GM23338 (cell line): ENCODE data around the gene SLC9A8. TPM values are rescaled to one million over a fixed set of nuclear protein-coding genes. Genes with fewer than 3 reads are reported as not detected.
"Not testable (repeated sequence)": the region's sequence is repeated elsewhere in the genome, so short reads cannot be mapped to it uniquely, and the experiment has no call there.

Experiments
- ATAC-seq: fragments of 200-7000 bp; cut with Tn5 transposase; 3 replicates; pipeline ENCODE4 v1.9.1; 2020
- DNase-seq: peaks from one replicate; pipeline ENCODE4 v3.0.0-alpha.2; 2015; ENCODE audit warnings: low spot score
- H2AFZ ChIP-seq: fragments of 200-600 bp; sonication (generic); 2 replicates; pipeline ENCODE4 v1.8.0; 2016; ENCODE audit warnings: antibody characterized with exemption, mild to moderate bottlenecking, moderate library complexity
- H3F3A ChIP-seq: fragments of 200-600 bp; sonication (generic); replicated peaks from 2 replicates; pipeline ENCODE4 v1.8.0; 2017; ENCODE audit warnings: antibody characterized with exemption, mixed run types, low read depth
- H3K27ac ChIP-seq: fragments of 200-600 bp; sonication (generic); 2 replicates; pipeline ENCODE4 v1.6.1; 2016; ENCODE audit warnings: low read depth
- H3K27me3 ChIP-seq: fragments of 200-600 bp; sonication (generic); 2 replicates; pipeline ENCODE4 v1.8.0; 2016; ENCODE audit warnings: mild to moderate bottlenecking, mixed run types, moderate library complexity; ENCODE audit not compliant: insufficient read depth
- H3K36me3 ChIP-seq: fragments of 200-600 bp; sonication (generic); 2 replicates; pipeline ENCODE4 v1.8.0; 2016; ENCODE audit warnings: mild to moderate bottlenecking; ENCODE audit not compliant: insufficient read depth
- H3K4me1 ChIP-seq: fragments of 200-600 bp; sonication (generic); 2 replicates; pipeline ENCODE4 v1.8.0; 2016; ENCODE audit warnings: mild to moderate bottlenecking, moderate library complexity; ENCODE audit not compliant: insufficient read depth
- H3K4me2 ChIP-seq: fragments of 200-600 bp; sonication (generic); 2 replicates; pipeline ENCODE4 v1.7.1; 2017; ENCODE audit warnings: mixed run types
- H3K4me3 ChIP-seq: fragments of 200-600 bp; sonication (generic); 2 replicates; pipeline ENCODE4 v1.6.1; 2016; ENCODE audit warnings: mixed run types
- H3K79me2 ChIP-seq: fragments of 200-600 bp; sonication (generic); replicated peaks from 2 replicates; pipeline ENCODE4 v1.8.0; 2017; ENCODE audit warnings: mild to moderate bottlenecking; ENCODE audit not compliant: insufficient read depth
- H3K9me2 ChIP-seq: fragments of 200-600 bp; sonication (generic); 2 replicates; pipeline ENCODE4 v1.8.0; 2017; ENCODE audit not compliant: insufficient read depth
- H4K20me1 ChIP-seq: fragments of 200-600 bp; sonication (generic); replicated peaks from 2 replicates; pipeline ENCODE4 v1.8.0; 2017; ENCODE audit warnings: mild to moderate bottlenecking; ENCODE audit not compliant: insufficient read depth
- H3K27ac Mint-ChIP-seq: 2 replicates; pipeline ENCODE4 v1.8.0; 2020; ENCODE audit warnings: inconsistent platforms, mild to moderate bottlenecking, moderate library complexity, mixed read lengths
- H3K27me3 Mint-ChIP-seq: 3 replicates; pipeline ENCODE4 v1.8.0; 2022; ENCODE audit warnings: low read depth, mild to moderate bottlenecking, moderate library complexity, mixed read lengths, inconsistent platforms; ENCODE audit not compliant: insufficient read depth, poor library complexity
- H3K36me3 Mint-ChIP-seq: 3 replicates; pipeline ENCODE4 v1.8.0; 2021; ENCODE audit warnings: low read depth, mild to moderate bottlenecking, inconsistent platforms, moderate library complexity, mixed read lengths
- H3K4me1 Mint-ChIP-seq: 3 replicates; pipeline ENCODE4 v1.8.0; 2020; ENCODE audit warnings: mild to moderate bottlenecking, inconsistent platforms, mixed read lengths
- H3K4me3 Mint-ChIP-seq: 3 replicates; pipeline ENCODE4 v1.8.0; 2021; ENCODE audit warnings: moderate library complexity, mild to moderate bottlenecking, inconsistent platforms, mixed read lengths
- H3K9me3 Mint-ChIP-seq: 3 replicates; pipeline ENCODE4 v1.8.0; 2020; ENCODE audit warnings: moderate library complexity, mild to moderate bottlenecking, inconsistent platforms, mixed read lengths
- CREB1 ChIP-seq: fragments of 250-450 bp; sonication (Bioruptor Pico); IDR thresholded peaks from 2 replicates; pipeline ENCODE4 v1.5.0; 2020; ENCODE audit warnings: low read depth, mild to moderate bottlenecking, moderate library complexity
- EZH2phosphoT487 ChIP-seq: fragments of 200-600 bp; sonication (generic); IDR thresholded peaks from one replicate; pipeline ENCODE4 v1.8.1; 2018; ENCODE audit warnings: antibody characterized with exemption; ENCODE audit not compliant: unreplicated experiment
- NANOG ChIP-seq: IDR thresholded peaks from 2 replicates; pipeline ENCODE4 v1.6.1; 2016; ENCODE audit warnings: antibody characterized with exemption, borderline replicate concordance
- polyA plus RNA-seq: library from polyadenylated mRNA; unstranded; fragments of >200 nt; fragmentation: Nextera tagmentation; extraction: Ambion mirVana; gene quantifications from 2 replicates; pipeline ENCODE4 v1.2.1, GENCODE V29; 2016
- total RNA-seq: library from RNA; depleted of rRNA; stranded (reverse); fragments of >200 nt; shearing (Covaris generic); gene quantifications from 2 replicates; pipeline ENCODE4 v1.2.3, GENCODE V29; 2014
- TF ChIP-seq, protein P1 (sequence below): IDR thresholded peaks from 2 replicates; pipeline ENCODE4 v1.6.1; 2016; ENCODE audit warnings: antibody characterized with exemption
- TF ChIP-seq, protein P2 (sequence below): fragments of 250-450 bp; sonication (Bioruptor Pico); IDR thresholded peaks from 2 replicates; pipeline ENCODE4 v1.5.0; 2020; ENCODE audit warnings: mild to moderate bottlenecking, moderate library complexity
- TF ChIP-seq, protein P3 (sequence below): IDR thresholded peaks from one replicate; pipeline ENCODE4 v1.6.1; 2018; ENCODE audit warnings: antibody characterized with exemption; ENCODE audit not compliant: unreplicated experiment

Gene SLC9A8
- total and polyA plus RNA-seq, 2 experiments from 2014 or later: 2.6 to 6.4 TPM

DNA sequence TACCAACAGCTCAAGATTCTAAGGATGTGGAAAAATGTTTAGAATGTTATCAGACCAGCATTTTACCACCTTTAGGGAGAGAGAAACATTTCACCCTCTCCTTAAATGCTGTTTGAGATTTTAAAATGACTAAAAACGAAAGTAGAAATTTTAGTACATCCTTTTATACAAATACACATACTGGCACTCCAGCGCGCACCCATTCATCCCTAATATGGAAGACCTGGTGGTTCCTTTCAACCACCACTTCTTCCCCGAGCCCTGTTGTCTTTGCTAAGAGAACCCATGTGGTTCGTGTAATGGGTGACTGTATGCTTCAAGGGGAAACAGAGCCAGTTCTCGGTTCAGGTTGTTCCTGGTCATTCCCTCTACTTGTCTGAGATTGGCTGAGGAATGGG, 81.4 kb downstream of the SLC9A8 start:
- Histone ChIP-seq H3K36me3 (no peaks in the 10 kb centered on the region), H3K4me2 (no peak overlapping the region), H3K79me2 (no peaks in the 10 kb centered on the region), H4K20me1 (no peaks in the 10 kb centered on the region), H3K27ac (no peak overlapping the region), H3K4me1 (peaks cover 6% of the 10 kb centered on the region; the same call in 1 of the 2 replicates), H3K9me2 (no peaks in the 10 kb centered on the region), H2AFZ (no peak overlapping the region), H3F3A (no peaks in the 10 kb centered on the region), H3K27me3 (no peaks in the 10 kb centered on the region), H3K4me3 (no peak overlapping the region)
- TF ChIP-seq CREB1 (CRISPR knock-in tag) (no peak), EZH2phosphoT487 (no peak), NANOG (no peak)
- TF ChIP-seq, protein P1, sequence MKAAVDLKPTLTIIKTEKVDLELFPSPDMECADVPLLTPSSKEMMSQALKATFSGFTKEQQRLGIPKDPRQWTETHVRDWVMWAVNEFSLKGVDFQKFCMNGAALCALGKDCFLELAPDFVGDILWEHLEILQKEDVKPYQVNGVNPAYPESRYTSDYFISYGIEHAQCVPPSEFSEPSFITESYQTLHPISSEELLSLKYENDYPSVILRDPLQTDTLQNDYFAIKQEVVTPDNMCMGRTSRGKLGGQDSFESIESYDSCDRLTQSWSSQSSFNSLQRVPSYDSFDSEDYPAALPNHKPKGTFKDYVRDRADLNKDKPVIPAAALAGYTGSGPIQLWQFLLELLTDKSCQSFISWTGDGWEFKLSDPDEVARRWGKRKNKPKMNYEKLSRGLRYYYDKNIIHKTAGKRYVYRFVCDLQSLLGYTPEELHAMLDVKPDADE: no peak
- TF ChIP-seq, protein P2, sequence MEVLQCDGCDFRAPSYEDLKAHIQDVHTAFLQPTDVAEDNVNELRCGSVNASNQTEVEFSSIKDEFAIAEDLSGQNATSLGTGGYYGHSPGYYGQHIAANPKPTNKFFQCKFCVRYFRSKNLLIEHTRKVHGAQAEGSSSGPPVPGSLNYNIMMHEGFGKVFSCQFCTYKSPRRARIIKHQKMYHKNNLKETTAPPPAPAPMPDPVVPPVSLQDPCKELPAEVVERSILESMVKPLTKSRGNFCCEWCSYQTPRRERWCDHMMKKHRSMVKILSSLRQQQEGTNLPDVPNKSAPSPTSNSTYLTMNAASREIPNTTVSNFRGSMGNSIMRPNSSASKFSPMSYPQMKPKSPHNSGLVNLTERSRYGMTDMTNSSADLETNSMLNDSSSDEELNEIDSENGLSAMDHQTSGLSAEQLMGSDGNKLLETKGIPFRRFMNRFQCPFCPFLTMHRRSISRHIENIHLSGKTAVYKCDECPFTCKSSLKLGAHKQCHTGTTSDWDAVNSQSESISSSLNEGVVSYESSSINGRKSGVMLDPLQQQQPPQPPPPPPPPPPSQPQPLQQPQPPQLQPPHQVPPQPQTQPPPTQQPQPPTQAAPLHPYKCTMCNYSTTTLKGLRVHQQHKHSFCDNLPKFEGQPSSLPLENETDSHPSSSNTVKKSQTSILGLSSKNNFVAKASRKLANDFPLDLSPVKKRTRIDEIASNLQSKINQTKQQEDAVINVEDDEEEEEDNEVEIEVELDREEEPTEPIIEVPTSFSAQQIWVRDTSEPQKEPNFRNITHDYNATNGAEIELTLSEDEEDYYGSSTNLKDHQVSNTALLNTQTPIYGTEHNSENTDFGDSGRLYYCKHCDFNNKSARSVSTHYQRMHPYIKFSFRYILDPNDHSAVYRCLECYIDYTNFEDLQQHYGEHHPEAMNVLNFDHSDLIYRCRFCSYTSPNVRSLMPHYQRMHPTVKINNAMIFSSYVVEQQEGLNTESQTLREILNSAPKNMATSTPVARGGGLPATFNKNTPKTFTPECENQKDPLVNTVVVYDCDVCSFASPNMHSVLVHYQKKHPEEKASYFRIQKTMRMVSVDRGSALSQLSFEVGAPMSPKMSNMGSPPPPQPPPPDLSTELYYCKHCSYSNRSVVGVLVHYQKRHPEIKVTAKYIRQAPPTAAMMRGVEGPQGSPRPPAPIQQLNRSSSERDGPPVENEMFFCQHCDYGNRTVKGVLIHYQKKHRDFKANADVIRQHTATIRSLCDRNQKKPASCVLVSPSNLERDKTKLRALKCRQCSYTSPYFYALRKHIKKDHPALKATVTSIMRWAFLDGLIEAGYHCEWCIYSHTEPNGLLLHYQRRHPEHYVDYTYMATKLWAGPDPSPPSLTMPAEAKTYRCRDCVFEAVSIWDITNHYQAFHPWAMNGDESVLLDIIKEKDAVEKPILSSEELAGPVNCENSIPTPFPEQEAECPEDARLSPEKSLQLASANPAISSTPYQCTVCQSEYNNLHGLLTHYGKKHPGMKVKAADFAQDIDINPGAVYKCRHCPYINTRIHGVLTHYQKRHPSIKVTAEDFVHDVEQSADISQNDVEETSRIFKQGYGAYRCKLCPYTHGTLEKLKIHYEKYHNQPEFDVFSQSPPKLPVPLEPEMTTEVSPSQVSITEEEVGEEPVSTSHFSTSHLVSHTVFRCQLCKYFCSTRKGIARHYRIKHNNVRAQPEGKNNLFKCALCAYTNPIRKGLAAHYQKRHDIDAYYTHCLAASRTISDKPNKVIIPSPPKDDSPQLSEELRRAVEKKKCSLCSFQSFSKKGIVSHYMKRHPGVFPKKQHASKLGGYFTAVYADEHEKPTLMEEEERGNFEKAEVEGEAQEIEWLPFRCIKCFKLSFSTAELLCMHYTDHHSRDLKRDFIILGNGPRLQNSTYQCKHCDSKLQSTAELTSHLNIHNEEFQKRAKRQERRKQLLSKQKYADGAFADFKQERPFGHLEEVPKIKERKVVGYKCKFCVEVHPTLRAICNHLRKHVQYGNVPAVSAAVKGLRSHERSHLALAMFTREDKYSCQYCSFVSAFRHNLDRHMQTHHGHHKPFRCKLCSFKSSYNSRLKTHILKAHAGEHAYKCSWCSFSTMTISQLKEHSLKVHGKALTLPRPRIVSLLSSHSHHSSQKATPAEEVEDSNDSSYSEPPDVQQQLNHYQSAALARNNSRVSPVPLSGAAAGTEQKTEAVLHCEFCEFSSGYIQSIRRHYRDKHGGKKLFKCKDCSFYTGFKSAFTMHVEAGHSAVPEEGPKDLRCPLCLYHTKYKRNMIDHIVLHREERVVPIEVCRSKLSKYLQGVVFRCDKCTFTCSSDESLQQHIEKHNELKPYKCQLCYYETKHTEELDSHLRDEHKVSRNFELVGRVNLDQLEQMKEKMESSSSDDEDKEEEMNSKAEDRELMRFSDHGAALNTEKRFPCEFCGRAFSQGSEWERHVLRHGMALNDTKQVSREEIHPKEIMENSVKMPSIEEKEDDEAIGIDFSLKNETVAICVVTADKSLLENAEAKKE: no peak
- TF ChIP-seq, protein P3, sequence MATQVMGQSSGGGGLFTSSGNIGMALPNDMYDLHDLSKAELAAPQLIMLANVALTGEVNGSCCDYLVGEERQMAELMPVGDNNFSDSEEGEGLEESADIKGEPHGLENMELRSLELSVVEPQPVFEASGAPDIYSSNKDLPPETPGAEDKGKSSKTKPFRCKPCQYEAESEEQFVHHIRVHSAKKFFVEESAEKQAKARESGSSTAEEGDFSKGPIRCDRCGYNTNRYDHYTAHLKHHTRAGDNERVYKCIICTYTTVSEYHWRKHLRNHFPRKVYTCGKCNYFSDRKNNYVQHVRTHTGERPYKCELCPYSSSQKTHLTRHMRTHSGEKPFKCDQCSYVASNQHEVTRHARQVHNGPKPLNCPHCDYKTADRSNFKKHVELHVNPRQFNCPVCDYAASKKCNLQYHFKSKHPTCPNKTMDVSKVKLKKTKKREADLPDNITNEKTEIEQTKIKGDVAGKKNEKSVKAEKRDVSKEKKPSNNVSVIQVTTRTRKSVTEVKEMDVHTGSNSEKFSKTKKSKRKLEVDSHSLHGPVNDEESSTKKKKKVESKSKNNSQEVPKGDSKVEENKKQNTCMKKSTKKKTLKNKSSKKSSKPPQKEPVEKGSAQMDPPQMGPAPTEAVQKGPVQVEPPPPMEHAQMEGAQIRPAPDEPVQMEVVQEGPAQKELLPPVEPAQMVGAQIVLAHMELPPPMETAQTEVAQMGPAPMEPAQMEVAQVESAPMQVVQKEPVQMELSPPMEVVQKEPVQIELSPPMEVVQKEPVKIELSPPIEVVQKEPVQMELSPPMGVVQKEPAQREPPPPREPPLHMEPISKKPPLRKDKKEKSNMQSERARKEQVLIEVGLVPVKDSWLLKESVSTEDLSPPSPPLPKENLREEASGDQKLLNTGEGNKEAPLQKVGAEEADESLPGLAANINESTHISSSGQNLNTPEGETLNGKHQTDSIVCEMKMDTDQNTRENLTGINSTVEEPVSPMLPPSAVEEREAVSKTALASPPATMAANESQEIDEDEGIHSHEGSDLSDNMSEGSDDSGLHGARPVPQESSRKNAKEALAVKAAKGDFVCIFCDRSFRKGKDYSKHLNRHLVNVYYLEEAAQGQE: no peak
- Mint-ChIP-seq H3K27me3 (peaks cover 14% of the 10 kb centered on the region), H3K4me1 (peaks cover 27% of the 10 kb centered on the region), H3K36me3 (no peaks in the 10 kb centered on the region), H3K27ac (no peak overlapping the region), H3K4me3 (no peak overlapping the region), H3K9me3 (no peaks in the 10 kb centered on the region)
- DNase-seq: no peak
- no peak for ATAC-seq

DNA sequence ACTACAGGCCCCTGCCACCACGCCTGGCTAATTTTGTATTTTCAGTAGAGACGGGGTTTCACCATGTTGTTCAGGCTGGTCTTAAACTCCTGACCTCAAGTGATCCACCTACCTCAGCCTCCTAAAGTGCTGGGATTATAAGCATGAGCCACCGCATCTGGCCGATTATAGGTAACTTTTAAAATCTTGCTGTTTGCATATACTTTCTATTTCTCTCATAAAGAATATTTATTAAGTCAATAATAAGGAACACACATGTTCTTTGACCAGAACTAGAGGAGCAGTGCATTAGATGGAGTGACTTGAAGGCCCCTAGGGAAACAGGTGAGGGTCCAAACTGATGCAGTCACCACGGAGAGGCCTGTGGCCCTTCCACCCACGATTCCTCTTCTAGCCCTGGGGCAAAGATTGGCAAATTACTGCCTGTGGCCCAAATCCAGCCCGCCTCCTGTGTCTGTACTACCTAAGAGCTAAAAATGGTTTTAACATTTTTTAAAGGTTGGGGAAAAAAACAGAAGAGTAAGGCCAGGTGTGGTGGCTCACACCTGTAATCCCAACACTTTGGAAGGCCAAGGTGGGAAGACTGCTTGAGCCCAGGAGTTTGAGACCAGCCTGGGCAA, 83.0 kb downstream of the SLC9A8 start:
- not testable (repeated sequence) for H3K36me3 ChIP-seq, DNase-seq, H3K4me1 ChIP-seq, H4K20me1 ChIP-seq, H3K27me3 Mint-ChIP-seq, H3K27ac ChIP-seq, H3K36me3 Mint-ChIP-seq, H2AFZ ChIP-seq, H3K4me2 ChIP-seq, H3K9me2 ChIP-seq, H3K9me3 Mint-ChIP-seq, ATAC-seq, H3F3A ChIP-seq, H3K79me2 ChIP-seq, H3K4me3 Mint-ChIP-seq, H3K27me3 ChIP-seq, H3K27ac Mint-ChIP-seq, H3K4me3 ChIP-seq
- peaks cover 14% of the 10 kb centered on the region for H3K4me1 Mint-ChIP-seq
